Measurements from ENCODE around the gene SDR39U1.
"Not testable (repeated sequence)": the region's sequence is repeated elsewhere in the genome, so short reads cannot be mapped to it uniquely, and the experiment has no call there.

The SDR39U1 gene

GRCh38 chr14:24442240-24443052, at the start of gene SDR39U1:
Gene SDR39U1, minus strand, starts transcription at chr14:24442776. Its CDS starts 7 bp downstream, at chr14:24442769.
- peak; percentile 98 for DNase-seq

GRCh38 chr14:24491586-24492408, 49.2 kb upstream of the SDR39U1 start:
- DNase-seq: not testable (repeated sequence)

GRCh38 chr14:24483604-24484252, 41.2 kb upstream of the SDR39U1 start:
- DNase-seq: no peak

GRCh38 chr14:24482699-24483303, 40.2 kb upstream of the SDR39U1 start:
- DNase-seq: not testable (repeated sequence)

- DNase-seq: peak; percentile 76
These were observed 39.2 kb upstream of the SDR39U1 start for GRCh38 chr14:24481622-24482324.

- not testable (repeated sequence) for DNase-seq
These were observed 37.4 kb upstream of the SDR39U1 start for GRCh38 chr14:24479999-24480398.

- no peak for DNase-seq
These were observed 32.7 kb upstream of the SDR39U1 start for GRCh38 chr14:24475261-24475660.

- DNase-seq: no peak
These were observed 30.6 kb upstream of the SDR39U1 start for GRCh38 chr14:24473211-24473610.

GRCh38 chr14:24470450-24470849, 27.9 kb upstream of the SDR39U1 start:
- not testable (repeated sequence) for DNase-seq

GRCh38 chr14:24465805-24466204, 23.2 kb upstream of the SDR39U1 start:
- no peak for DNase-seq

GRCh38 chr14:24465368-24465767, 22.8 kb upstream of the SDR39U1 start:
- no peak for DNase-seq

GRCh38 chr14:24463884-24464785, 21.6 kb upstream of the SDR39U1 start:
- no peak for DNase-seq

GRCh38 chr14:24463017-24463883, 20.7 kb upstream of the SDR39U1 start:
- DNase-seq: no peak

- DNase-seq: no peak
These were observed 18.8 kb upstream of the SDR39U1 start for GRCh38 chr14:24461336-24461735.

- DNase-seq: no peak
These were observed 16.8 kb upstream of the SDR39U1 start for GRCh38 chr14:24459331-24459730.

GRCh38 chr14:24458736-24459135, 16.2 kb upstream of the SDR39U1 start:
- no peak for DNase-seq

- DNase-seq: no peak
These were observed 14.4 kb upstream of the SDR39U1 start for GRCh38 chr14:24456980-24457379.

- DNase-seq: not testable (repeated sequence)
These were observed 8.3 kb upstream of the SDR39U1 start for GRCh38 chr14:24450828-24451227.

GRCh38 chr14:24443053-24443665, 583 bp upstream of the SDR39U1 start:
- DNase-seq: no peak

GRCh38 chr14:24441904-24442239, 704 bp downstream of the SDR39U1 start:
- no peak for DNase-seq
